Liver (tissue), 9 donors: ENCODE results near the gene SLC52A1. TPM values are rescaled to one million over a fixed set of nuclear protein-coding genes. Genes with fewer than 3 reads are reported as not detected.

ENCODE experiments used
- DNase-seq: peaks from one replicate; pipeline ENCODE4 v3.0.0-alpha.2; 2017; ENCODE audit warnings: low spot score
- H3K27ac ChIP-seq, 2 donors: one replicate each; pipeline ENCODE4 v1.7.0; 2013; ENCODE audit warnings: inconsistent platforms in 2 of 2, low read length in 2 of 2, control low read depth in 1 of 2, low read depth in 1 of 2, mild to moderate bottlenecking in 1 of 2
- H3K27me3 ChIP-seq, 4 donors: one replicate each; pipeline versions ENCODE4 v1.6.1 to v1.7.0; 2013; ENCODE audit warnings: low read length in 3 of 4, inconsistent platforms in 1 of 4, mild to moderate bottlenecking in 1 of 4, moderate library complexity in 1 of 4; ENCODE audit not compliant: control insufficient read depth in 4 of 4, insufficient read depth in 4 of 4
- H3K36me3 ChIP-seq, 4 donors: one replicate each; pipeline versions ENCODE4 v1.6.1 to v1.7.0; 2013; ENCODE audit warnings: low read length in 3 of 4, mild to moderate bottlenecking in 3 of 4, low read depth in 1 of 4, moderate library complexity in 1 of 4; ENCODE audit not compliant: control insufficient read depth in 4 of 4, insufficient read depth in 3 of 4
- H3K4me1 ChIP-seq, 4 donors: one replicate each; pipeline versions ENCODE4 v1.6.1 to v1.7.0; 2013; ENCODE audit warnings: low read length in 3 of 4, mild to moderate bottlenecking in 3 of 4, moderate library complexity in 1 of 4; ENCODE audit not compliant: control insufficient read depth in 4 of 4, insufficient read depth in 4 of 4
- H3K4me3 ChIP-seq, 3 donors: one replicate each; pipeline versions ENCODE4 v1.6.1 to v1.7.0; 2013; ENCODE audit warnings: low read length in 3 of 3, control low read depth in 1 of 3, low read depth in 1 of 3, mild to moderate bottlenecking in 1 of 3
- H3K9ac ChIP-seq, 2 donors: one replicate each; pipeline ENCODE4 v1.7.0; 2013; ENCODE audit warnings: low read length in 2 of 2, mild to moderate bottlenecking in 2 of 2, moderate library complexity in 2 of 2, control low read depth in 1 of 2, low read depth in 1 of 2
- H3K9me3 ChIP-seq, 4 donors: one replicate each; pipeline versions ENCODE4 v1.6.1 to v1.7.0; 2013; ENCODE audit warnings: low read length in 3 of 4; ENCODE audit not compliant: control insufficient read depth in 4 of 4
- ATF3 ChIP-seq: IDR thresholded peaks from 2 replicates; pipeline ENCODE4 v1.6.1; 2016; ENCODE audit warnings: antibody characterized with exemption
- CTCF ChIP-seq: fragments of 150-350 bp; IDR thresholded peaks from 2 replicates; pipeline ENCODE4 v1.5.1; 2017; ENCODE audit warnings: improper control_type of control experiment, low read depth, low read length; ENCODE audit not compliant: missing input control
- EGR1 ChIP-seq, 2 donors: IDR thresholded peaks; 2 replicates each; pipeline ENCODE4 v1.6.1; 2016 to 2018; ENCODE audit warnings: antibody characterized with exemption in 2 of 2, low read depth in 2 of 2
- FOXA1 ChIP-seq: IDR thresholded peaks from 2 replicates; pipeline ENCODE4 v1.6.1; 2016; ENCODE audit warnings: antibody characterized with exemption
- FOXA2 ChIP-seq: IDR thresholded peaks from 2 replicates; pipeline ENCODE4 v1.6.1; 2016; ENCODE audit warnings: antibody characterized with exemption
- GABPA ChIP-seq, 2 donors: IDR thresholded peaks in 1 of 2; conservative IDR thresholded peaks in 1 of 2; 2 replicates each; pipeline ENCODE4 v1.6.1; 2016; ENCODE audit warnings: antibody characterized with exemption in 2 of 2, mild to moderate bottlenecking in 1 of 2, moderate library complexity in 1 of 2
- HNF4A ChIP-seq, 2 donors: conservative IDR thresholded peaks; 2 replicates each; pipeline ENCODE4 v1.6.1; 2016; ENCODE audit warnings: antibody characterized with exemption in 2 of 2, mild to moderate bottlenecking in 2 of 2
- HNF4G ChIP-seq: IDR thresholded peaks from 2 replicates; pipeline ENCODE4 v1.6.1; 2016; ENCODE audit warnings: antibody characterized with exemption
- JUND ChIP-seq, 2 donors: IDR thresholded peaks; 2 replicates each; pipeline ENCODE4 v1.6.1; 2016; ENCODE audit warnings: antibody characterized with exemption in 2 of 2
- MAX ChIP-seq: IDR thresholded peaks from 2 replicates; pipeline ENCODE4 v1.6.1; 2016; ENCODE audit warnings: antibody characterized with exemption
- NR2F2 ChIP-seq: IDR thresholded peaks from 2 replicates; pipeline ENCODE4 v1.6.1; 2016; ENCODE audit warnings: antibody characterized with exemption
- RAD21 ChIP-seq, 2 donors: IDR thresholded peaks; 2 replicates each; pipeline ENCODE4 v1.6.1; 2016; ENCODE audit warnings: antibody characterized with exemption in 2 of 2, mild to moderate bottlenecking in 2 of 2
- REST ChIP-seq: IDR thresholded peaks from 2 replicates; pipeline ENCODE4 v1.6.1; 2016; ENCODE audit warnings: antibody characterized with exemption, mild to moderate bottlenecking
- SP1 ChIP-seq: IDR thresholded peaks from 2 replicates; pipeline ENCODE4 v1.6.1; 2018; ENCODE audit warnings: antibody characterized with exemption, mild to moderate bottlenecking
- YY1 ChIP-seq: IDR thresholded peaks from 2 replicates; pipeline ENCODE4 v1.6.1; 2016; ENCODE audit warnings: antibody characterized with exemption, mild to moderate bottlenecking
- ZBTB33 ChIP-seq: IDR thresholded peaks from 2 replicates; pipeline ENCODE4 v1.6.1; 2016; ENCODE audit warnings: antibody characterized with exemption
- WGBS: extraction: QIAGEN DNeasy Blood & Tissue Kit; methylation state at CpG from one replicate; pipeline ENCODE4 v1.1.7; 2013; 5-methylcytosine and 5-hydroxymethylcytosine counted together
- polyA plus RNA-seq, 2 donors: library from polyadenylated mRNA; stranded (reverse) in 1 of 2; unstranded in 1 of 2; fragments of 200-250 nt in 1 of 2; fragments of >200 nt in 1 of 2; fragmentation: Nextera tagmentation in 1 of 2; extraction: Ambion mirVana in 1 of 2; gene quantifications; one replicate each; pipeline versions ENCODE4 v1.2.1 to v1.2.3, GENCODE V29; 2013 to 2015
- total RNA-seq, 2 donors: library from RNA; depleted of rRNA; stranded (reverse); fragments of >200 nt; gene quantifications; one replicate each; pipeline ENCODE4 v1.2.3, GENCODE V29; 2014
- donor health status: healthy.
- donor health status: healthy.
- donor health status: healthy.
- donor health status: healthy.
- donor health status: healthy.

The SLC52A1 gene
- total and polyA plus RNA-seq, 4 donors: 0.08 to 0.28 (median 0.11) TPM; not detected in 1

- no peaks in the 10 kb centered on the region for H3K36me3 ChIP-seq
- TF ChIP-seq ATF3 (no peak), MAX (no peak), ZBTB33 (no peak), HNF4A (conservative IDR thresholded peaks at IDR 0.05) (no peak), NR2F2 (peak; percentile 8), YY1 (no peak), GABPA (IDR thresholded peaks at IDR 0.05 in 1 of 2, conservative IDR thresholded peaks at IDR 0.05 in 1 of 2) (no peak), HNF4G (no peak), REST (peak; percentile 59), EGR1 (IDR thresholded peaks at IDR 0.05; ENCODE audit: low read depth in 2 of 2) (no peak), JUND (IDR thresholded peaks at IDR 0.05) (no peak)
- H3K27ac ChIP-seq: peak overlapping the region; percentile 25 to 27
- H3K9me3 ChIP-seq: no peaks in the 10 kb centered on the region
- no peak for DNase-seq
- no peaks in the 10 kb centered on the region for H3K27me3 ChIP-seq
- no peak overlapping the region for H3K9ac ChIP-seq
- whole genome bisulfite sequencing: 79% methylated on average over 5 of the region's 5 CpGs
- H3K4me3 ChIP-seq: no peak overlapping the region
- H3K4me1 ChIP-seq: no peaks in the 10 kb centered on the region
Measured at GRCh38 chr17:5049314-5049841, 14.2 kb upstream of the SLC52A1 start.

GRCh38 chr17:5047446-5047845 is 12.2 kb upstream of the SLC52A1 start:
- Histone ChIP-seq H3K4me3 (no peak overlapping the region), H3K9ac (no peak overlapping the region), H3K36me3 (no peaks in the 10 kb centered on the region), H3K27me3 (no peaks in the 10 kb centered on the region), H3K9me3 (no peaks in the 10 kb centered on the region), H3K4me1 (no peaks in the 10 kb centered on the region), H3K27ac (no peak overlapping the region)
- DNase-seq: no peak
- TF ChIP-seq YY1 (no peak), CTCF (no peak), NR2F2 (no peak), HNF4G (no peak), RAD21 (IDR thresholded peaks at IDR 0.05) (no peak), SP1 (no peak), REST (no peak), FOXA2 (no peak), FOXA1 (no peak), ATF3 (no peak), EGR1 (IDR thresholded peaks at IDR 0.05; ENCODE audit: low read depth in 2 of 2) (no peak), MAX (no peak)
- WGBS: 59% methylated on average over 2 of the region's 2 CpGs
